Measurements from ENCODE around the gene TMEM150B.

DNA sequence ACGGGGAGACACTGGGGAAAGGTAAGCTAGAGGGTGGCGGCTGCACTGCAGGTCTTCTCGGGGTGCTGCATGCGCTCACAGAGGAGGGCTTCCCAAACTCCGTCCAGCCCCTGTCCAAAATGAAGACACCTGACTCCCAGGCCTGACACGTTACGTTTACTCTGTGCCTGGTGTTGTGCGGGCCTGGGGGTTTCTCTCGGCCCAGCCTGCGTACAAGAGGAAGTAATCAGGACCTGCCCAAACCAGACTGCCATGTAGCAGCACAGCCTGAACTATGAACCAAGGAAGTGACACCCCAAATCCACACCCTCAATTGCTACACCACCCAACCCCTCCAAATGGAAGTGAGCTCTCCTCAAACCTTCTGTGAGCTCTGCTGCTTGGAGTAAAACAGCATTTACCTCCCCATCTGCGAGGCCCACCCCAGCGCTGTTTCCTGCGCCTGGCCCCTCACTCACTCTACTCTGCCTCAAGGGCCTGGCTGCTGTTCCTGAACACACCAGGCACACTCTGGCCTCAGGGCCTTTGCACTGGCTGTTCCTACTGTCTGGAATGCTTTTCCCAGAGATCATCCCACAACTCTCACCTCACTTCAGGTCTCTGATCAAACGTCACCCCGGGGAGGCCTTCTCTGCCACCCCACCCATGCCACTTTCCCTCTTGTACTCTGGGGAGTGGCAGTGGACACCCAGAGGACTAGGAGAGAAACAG lies 48.3 kb downstream of the TMEM150B start:
- TF ChIP-seq POLR2A (IDR thresholded peaks at IDR 0.05; ENCODE audit: low read length) (no peak), GATA1 (IDR thresholded peaks at IDR 0.05; ENCODE audit: low read depth, low read length) (no peak)
